Activated CD8-positive, alpha-beta memory T cell treated with anti-CD3 and anti-CD28 coated beads, Interleukin-2, amount 50 U/mL, for 24 hours (primary cell): Measurements from ENCODE around the gene RCN1.
"Not testable (repeated sequence)": the region's sequence is repeated elsewhere in the genome, so short reads cannot be mapped to it uniquely, and the experiment has no call there.

Source experiments
- DNase-seq: peaks from one replicate; pipeline ENCODE4 v3.0.0-alpha.2; 2020; ENCODE audit errors: extremely low read depth

The RCN1 gene

DNA sequence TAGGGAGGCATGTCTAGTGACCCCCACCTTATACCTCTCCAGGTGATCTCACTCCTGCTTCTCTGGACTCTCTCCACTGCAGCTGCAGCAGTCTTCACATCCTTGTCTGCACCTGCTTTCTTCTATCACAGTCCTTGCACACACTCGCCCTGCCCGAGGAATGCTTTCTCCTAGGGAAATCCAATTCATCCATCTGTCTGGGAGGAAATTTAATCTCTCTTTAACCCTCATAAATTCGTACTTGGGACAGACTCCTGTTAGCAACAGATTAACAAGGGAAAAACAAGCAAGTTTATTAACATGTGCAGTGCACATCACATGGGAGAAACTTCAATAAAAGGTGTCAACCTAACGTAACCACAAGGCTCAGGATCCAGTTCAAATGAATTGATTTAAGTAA, 11.3 kb upstream of the RCN1 start:
- no peak for DNase-seq

DNA sequence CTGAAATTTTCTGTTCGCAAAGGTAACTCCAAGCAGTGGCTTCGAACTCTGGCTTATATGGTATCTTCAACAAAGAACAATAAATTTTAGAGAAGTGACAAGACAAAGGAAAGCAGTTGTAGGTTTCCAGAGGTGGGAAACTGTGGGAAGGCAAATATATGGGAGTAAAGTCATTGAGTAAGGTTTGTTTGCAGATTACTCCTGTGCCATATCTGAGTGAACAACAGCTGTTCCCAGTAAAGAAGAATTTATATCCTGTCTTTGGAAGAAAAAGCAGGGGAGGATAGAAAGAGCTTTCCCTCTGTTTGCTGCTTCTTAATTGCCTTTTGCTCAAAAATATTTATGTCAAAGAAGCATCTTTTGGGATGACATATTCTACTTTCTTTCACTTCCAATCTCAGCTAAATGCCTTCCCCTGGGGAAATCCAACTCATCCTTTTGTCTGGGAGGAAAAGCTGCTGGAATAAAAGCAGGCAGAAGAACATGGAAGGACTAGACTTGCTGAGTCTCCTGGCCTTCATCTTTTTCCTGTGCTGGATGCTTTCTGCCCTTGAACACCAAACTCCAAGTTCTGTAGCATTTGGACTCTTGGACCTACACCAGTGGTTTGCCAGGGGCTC, 10.4 kb upstream of the RCN1 start:
- DNase-seq = no peak

DNA sequence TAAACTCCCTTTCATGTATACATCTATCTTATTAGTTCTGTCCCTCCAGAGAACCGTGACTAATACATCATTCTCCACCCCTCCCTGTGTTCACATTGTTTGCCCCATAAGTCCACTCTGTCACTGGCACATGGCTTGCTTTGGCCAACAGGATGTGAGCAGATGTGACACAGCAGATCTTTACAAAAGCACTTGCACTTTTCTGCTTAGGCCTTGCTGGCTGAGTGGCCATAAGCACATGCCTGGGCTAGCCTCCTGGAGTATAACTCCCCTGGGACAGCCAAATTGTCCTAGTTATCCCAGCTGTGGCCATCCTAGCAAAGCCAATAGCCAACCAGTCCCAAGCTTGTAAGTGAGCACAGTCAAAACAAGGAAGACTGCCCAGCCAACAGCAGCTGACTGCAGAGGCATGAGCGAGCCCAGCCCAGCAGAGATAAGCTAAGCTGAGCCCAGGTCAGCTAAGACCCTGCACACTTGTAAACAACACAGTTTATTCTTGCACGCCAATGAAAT, 9.7 kb upstream of the RCN1 start:
- no peak for DNase-seq

GRCh38 chr11:32081901-32082300, 9.0 kb upstream of the RCN1 start:
- DNase-seq = no peak

GRCh38 chr11:32082346-32082986, 8.4 kb upstream of the RCN1 start:
- DNase-seq = no peak

GRCh38 chr11:32087597-32087996, 3.3 kb upstream of the RCN1 start:
- DNase-seq = no peak

GRCh38 chr11:32088117-32088941, 2.5 kb upstream of the RCN1 start:
- no peak for DNase-seq

GRCh38 chr11:32092581-32093170, 1.8 kb downstream of the RCN1 start:
- no peak for DNase-seq

DNA sequence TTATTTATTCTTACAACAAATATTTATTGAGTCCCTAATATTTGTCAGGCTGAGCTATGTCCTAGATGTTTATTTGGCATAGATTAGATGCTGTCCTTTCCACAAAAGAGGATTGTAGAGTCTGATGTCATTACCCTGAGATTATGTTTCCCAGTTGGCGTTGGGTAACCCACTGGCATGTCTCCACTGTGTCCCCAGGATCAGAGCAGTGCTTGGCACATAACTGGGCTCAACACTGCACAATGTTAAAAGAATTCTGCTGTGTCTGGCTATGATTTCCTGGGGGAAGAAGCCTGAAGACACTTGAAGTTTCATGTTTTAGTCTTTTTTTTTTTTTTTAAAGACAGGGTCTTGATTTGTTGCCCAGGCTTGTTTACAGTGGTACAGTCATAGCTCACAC, 4.0 kb downstream of the RCN1 start:
- no peak for DNase-seq

- no peak for DNase-seq
These were observed 7.4 kb downstream of the RCN1 start for GRCh38 chr11:32098142-32098903.

- no peak for DNase-seq
These were observed 8.6 kb downstream of the RCN1 start for GRCh38 chr11:32099516-32099915.

DNA sequence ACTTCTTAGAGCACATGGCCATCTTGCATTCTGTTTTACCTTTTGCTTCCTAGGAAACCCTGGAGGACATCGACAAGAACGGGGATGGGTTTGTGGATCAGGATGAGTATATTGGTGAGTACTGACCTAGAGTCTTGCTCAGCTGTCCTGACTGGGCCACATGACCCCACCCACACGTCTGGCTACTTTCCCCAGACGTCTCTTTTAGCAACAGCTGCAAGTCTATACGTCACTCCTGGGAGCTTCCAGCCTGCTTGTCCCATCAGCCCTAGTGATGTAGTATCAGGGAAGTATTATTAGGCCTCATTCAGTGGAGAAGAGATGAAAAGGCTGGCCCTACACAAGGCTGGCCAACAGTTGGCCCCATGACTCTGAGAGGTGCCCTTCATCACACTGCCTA, 9.6 kb downstream of the RCN1 start:
- no peak for DNase-seq

DNA sequence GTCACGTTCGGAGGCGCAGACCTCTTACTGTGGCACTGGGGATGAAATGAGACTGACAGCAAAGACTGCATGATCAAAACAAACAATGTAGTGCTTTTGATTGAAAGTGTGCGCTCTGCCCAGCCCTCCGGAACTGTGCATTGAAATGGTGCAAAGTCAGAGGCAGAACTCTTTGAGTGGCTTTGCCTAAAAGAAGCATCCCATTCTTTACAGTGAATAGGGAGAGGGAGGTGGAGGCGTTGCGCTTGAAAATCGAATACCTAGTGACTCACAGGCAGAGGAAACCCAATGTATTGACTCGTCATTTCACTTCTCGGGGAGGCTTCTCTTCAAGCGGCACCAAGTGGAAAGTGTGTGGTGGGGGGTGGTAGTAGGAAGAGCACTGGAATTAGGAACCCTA, 10.9 kb downstream of the RCN1 start:
- DNase-seq = no peak

DNA sequence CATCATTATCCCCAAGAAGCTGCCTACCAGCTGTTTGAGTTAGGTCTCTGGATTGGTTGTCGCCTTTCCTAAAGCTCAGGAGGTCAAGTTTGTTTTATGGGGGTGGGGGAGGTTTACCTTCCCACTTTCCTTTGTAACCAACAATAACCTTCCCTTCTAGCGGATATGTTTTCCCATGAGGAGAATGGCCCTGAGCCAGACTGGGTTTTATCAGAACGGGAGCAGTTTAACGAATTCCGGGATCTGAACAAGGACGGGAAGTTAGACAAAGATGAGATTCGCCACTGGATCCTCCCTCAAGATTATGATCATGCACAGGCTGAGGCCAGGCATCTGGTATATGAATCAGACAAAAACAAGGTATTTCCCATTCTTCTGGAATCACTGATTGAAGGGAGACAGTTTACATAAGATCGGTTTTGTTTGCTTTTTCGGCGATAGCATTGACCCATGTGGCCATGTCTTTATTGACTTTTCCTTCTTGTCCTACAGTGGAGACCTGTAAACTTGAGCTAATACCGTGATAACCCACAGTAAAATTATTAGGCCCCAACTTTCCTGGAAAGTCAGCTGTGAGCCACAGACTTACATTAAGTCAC, 12.3 kb downstream of the RCN1 start:
- not testable (repeated sequence) for DNase-seq

DNA sequence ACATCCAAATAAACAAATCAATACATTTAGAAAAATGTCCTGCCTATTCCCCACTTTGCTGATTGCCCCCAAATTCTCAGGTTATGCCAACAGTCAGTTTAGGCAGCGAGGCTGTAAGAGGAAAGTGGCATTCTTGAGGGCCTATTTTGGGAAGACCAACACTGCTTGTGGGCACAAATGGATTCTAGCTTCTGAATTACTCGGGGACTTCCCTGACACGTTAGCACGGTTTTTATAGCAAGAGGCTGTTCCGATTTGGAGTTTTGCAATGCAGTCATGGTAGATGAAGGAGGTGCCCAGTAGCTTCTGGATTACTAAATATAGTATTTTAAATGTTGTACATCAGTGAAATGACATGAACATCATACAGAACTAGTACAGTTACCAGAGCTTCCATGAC, 13.1 kb downstream of the RCN1 start:
- no peak for DNase-seq

DNA sequence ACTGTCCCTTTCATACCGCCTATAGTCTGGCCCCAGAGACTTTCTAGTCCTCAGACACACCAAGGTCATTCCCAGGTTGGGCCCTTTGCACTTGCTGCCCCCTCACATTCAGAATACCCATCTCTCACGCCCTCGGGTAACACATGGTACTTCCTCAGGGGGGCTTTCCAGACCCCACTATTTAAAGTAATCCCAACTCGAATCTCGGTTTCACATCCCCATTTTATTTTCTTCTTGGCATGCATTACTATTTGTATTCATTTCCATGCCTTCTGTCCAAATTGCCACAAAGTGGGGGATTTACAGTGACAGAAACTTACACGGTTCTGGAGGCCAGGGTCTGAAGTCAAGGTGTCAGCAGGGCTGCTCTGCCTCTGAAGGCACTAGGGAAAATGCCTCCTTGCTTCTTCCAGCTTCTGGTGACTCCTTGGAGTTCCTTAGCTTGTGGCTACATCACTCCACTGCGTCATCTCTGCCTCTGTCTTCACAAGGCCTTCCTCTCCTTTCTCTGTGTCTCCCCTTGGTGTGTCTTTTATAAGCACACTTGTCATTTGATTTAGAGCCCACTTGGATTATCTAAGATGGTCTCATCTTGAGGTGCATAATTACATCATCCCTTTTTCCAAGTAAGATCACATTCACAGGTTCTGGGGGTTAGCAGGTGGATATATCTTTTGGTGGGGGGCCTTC, 15.1 kb downstream of the RCN1 start:
- DNase-seq = no peak

GRCh38 chr11:32107647-32108046, 16.8 kb downstream of the RCN1 start:
- DNase-seq = no peak

- no peak for DNase-seq
These were observed 17.7 kb downstream of the RCN1 start for GRCh38 chr11:32108576-32108975.

DNA sequence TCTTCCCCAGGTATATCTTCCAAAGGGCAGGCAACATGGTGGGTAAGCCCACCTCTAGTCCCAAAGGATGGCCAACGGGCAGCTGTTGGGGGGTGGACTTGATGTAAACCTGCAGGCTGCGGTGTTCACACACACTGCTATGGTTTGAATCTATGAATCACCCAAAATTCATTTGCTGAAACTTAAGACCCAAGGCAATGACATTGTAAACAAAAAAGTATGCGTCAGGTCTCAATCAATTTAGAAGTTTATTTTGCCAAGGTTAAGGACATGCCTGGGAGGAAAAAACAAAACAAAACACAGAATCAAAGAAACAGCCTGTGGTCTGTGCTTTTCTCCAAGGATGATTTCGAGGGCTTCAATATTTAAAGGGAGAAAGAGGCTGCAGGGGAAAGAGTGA, 18.3 kb downstream of the RCN1 start:
- no peak for DNase-seq

DNA sequence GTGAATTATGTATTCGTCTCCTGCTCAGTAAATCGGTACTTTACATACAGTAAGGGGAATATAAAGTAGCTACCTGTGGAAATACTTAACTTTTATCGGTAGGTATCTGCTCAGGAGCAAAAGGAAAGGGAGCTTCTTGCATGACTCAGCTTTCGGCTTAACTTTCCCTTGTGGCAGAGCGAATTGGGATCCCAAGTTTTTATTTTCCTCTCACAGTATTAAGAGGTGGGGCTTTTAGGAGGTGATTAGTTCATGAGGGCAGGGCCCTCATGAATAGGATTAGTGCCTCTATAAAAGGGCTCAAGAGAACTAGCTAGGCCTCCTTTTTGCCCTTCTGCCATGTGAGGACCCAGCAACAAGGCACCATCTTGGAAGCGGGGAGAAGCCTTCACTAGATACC, 18.7 kb downstream of the RCN1 start:
- no peak for DNase-seq

- DNase-seq = no peak
These were observed 19.9 kb downstream of the RCN1 start for GRCh38 chr11:32110795-32111194.
